ENCODE measurements around the gene FYN.

DNA sequence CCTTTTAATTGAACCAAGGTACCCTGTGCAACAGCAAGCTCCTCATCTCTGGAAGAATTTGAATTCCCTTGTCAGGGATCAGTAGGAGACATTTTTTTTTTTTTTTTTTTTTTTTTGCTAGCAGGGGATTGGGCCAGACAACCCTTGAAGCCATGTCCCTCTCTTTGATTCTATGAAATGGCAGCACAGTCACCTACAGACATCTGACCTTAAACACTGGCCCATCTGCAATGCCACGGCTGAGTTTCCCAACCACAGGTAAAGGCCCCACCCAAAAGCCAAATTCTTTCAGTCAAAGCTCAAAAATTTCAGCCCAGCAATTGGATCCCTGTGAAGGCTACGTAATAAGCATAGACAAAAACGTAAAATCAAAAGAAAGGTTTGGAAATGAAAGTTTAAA lies 94.2 kb downstream of the FYN start:
- no peak for TF ChIP-seq ZNF214 (tag by site-specific recombination; IDR thresholded peaks at IDR 0.05; ENCODE audit: borderline replicate concordance)
- TF ChIP-seq ZNF157 (tag by site-specific recombination; IDR thresholded peaks at IDR 0.05) = no peak

All from HEK293 (cell line).